ENCODE data around the gene ANP32A.

ANP32A gene

DNA sequence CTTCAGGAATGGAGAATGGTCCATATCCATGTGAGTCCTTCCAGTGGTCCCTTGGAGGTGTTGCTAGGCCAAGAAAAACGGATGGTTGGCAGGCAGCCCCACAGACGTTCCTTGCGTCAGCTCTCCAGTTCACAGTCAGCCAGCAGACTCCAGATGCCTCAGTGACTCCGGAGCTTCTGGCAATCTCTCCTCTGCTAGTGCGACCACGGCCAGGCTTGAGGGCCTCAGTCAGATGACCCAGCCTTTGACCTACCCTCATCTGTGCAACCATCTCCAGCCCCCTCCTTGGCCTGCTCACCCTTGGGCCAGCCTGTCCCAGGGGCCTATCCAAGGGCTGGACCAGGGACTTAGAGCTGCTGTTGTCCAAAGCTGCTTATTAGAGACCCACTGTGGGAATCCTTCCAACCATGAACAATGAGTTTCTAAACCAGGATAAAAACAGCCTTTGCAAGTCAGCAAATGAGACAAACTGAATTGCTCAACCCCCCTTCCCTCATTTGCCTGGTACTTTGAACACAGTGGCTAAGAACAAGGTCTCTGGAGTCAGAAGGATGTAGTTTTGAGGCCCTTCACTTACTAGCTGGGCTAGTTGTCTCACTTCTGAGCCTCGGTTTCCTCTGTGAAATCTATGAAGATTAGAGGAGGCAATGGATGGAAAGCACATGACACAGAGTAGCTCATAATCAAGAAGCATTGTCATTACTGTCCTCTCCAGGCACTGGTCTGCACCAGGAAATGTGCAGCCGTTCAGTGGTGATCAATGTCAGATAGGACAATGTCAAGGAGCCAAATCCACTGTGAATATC lies 44.8 kb downstream of the ANP32A start:
- Histone ChIP-seq H3K9ac (ENCODE audit: low read length in 5 of 5) (no peak overlapping the region), H3K4me3 (ENCODE audit: low read depth in 1 of 5, low read length in 5 of 5) (peak overlapping the region in 1 of 5 donors; percentile 16), H3K36me3 (ENCODE audit: control insufficient read depth in 5 of 5, insufficient read depth in 5 of 5, low read length in 5 of 5) (peaks cover 0 to 27% (median 22%) of the 10 kb centered on the region in 5 donors), H3K9me3 (ENCODE audit: control insufficient read depth in 5 of 5, low read length in 5 of 5) (peaks cover 0 to 2% (median 0%) of the 10 kb centered on the region in 5 donors), H3K4me1 (ENCODE audit: control insufficient read depth in 5 of 5, insufficient read depth in 5 of 5, low read length in 5 of 5) (peaks cover 7 to 29% (median 18%) of the 10 kb centered on the region in 5 donors), H3K27ac (ENCODE audit: low read depth, low read length) (peak overlapping the region; percentile 59), H3K27me3 (ENCODE audit: control insufficient read depth in 5 of 5, insufficient read depth in 4 of 5, low read length in 5 of 5) (no peaks in the 10 kb centered on the region)

DNA sequence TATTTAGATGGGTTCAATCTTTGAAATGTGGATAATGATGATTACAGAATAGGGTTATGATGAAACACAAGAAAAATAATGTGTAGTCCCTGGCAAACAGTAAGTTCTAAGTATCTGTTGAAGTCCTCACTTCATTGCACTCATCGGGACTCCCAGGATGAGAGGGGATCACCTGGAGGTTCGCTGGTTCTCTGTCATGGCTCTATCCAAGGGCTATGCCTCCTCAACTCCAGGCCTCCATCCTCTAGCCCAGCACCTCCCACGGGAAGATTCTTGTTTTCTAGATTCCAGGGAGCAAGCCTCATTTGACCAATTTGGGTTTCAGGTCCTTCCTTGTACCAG lies 45.5 kb downstream of the ANP32A start:
- no peaks in the 10 kb centered on the region for H3K27me3 ChIP-seq (ENCODE audit: control insufficient read depth in 5 of 5, insufficient read depth in 4 of 5, low read length in 5 of 5)
- no peak overlapping the region for H3K4me3 ChIP-seq (ENCODE audit: low read depth in 1 of 5, low read length in 5 of 5)
- peaks cover 7 to 29% (median 18%) of the 10 kb centered on the region in 5 donors for H3K4me1 ChIP-seq (ENCODE audit: control insufficient read depth in 5 of 5, insufficient read depth in 5 of 5, low read length in 5 of 5)
- peaks cover 0 to 21% (median 17%) of the 10 kb centered on the region in 5 donors for H3K36me3 ChIP-seq (ENCODE audit: control insufficient read depth in 5 of 5, insufficient read depth in 5 of 5, low read length in 5 of 5)
- H3K9ac ChIP-seq (ENCODE audit: low read length in 5 of 5) = no peak overlapping the region
- peak overlapping the region; percentile 59 for H3K27ac ChIP-seq (ENCODE audit: low read depth, low read length)
- peaks cover 0 to 2% (median 0%) of the 10 kb centered on the region in 5 donors for H3K9me3 ChIP-seq (ENCODE audit: control insufficient read depth in 5 of 5, low read length in 5 of 5)

DNA sequence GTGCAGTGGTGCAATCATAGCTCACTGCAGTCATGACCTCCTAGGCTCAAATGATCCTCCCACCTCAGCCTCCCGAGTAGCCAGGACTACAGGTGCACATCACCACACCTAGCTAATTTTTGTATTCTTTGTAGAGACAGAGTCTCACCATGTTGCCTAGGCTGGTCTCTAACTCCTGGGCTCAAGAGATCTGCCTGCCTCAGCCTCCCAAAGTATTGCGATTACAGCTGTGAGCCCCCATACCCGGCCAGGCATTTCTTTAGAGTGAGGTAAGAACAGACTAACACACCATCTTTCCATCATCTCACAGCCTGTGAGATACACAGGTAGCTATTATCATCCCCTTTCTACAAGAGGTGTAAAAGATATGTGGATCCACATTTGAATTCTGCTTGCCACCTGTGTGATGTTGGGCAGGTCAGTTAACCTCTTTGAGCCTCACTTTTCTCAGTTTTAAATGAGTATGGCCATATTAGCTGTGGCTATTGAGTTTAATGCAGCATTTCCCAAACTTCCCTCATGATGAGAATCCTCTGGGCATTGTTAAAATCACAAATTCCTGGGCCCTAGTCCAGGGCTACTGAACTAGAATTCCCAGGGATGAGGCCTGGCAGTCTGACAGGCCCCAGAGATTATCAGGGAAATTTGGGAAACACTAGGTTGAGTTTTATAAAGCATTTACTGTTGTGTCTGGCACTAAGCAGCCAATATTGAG lies 46.0 kb downstream of the ANP32A start:
- H3K27me3 ChIP-seq (ENCODE audit: control insufficient read depth in 5 of 5, insufficient read depth in 4 of 5, low read length in 5 of 5) = no peaks in the 10 kb centered on the region
- no peak overlapping the region for H3K4me3 ChIP-seq (ENCODE audit: low read depth in 1 of 5, low read length in 5 of 5)
- peaks cover 0 to 2% (median 0%) of the 10 kb centered on the region in 5 donors for H3K9me3 ChIP-seq (ENCODE audit: control insufficient read depth in 5 of 5, low read length in 5 of 5)
- H3K27ac ChIP-seq (ENCODE audit: low read depth, low read length) = peak overlapping the region; percentile 59
- peaks cover 0 to 18% (median 14%) of the 10 kb centered on the region in 5 donors for H3K36me3 ChIP-seq (ENCODE audit: control insufficient read depth in 5 of 5, insufficient read depth in 5 of 5, low read length in 5 of 5)
- H3K4me1 ChIP-seq (ENCODE audit: control insufficient read depth in 5 of 5, insufficient read depth in 5 of 5, low read length in 5 of 5) = peaks cover 7 to 29% (median 18%) of the 10 kb centered on the region in 5 donors
- no peak overlapping the region for H3K9ac ChIP-seq (ENCODE audit: low read length in 5 of 5)

DNA sequence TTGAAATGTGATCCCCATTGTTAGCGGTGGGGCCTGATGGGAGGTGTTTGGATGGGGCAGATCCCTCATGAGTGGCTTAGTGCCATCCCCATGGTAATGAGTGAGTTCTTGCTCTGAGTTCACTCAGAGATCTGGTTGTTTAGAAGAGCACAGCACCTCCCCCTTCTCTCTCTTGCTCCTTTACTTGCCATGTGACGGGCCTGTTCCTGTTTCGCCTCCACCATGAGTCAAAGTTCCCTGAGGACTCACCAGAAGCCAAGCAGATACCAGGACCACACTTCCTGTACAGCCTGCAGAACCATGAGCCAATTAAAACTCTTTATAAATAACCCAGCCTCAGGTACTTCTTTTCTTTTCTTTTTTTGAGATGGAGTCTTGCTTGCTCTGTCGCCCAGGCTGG lies 46.6 kb downstream of the ANP32A start:
- H3K27ac ChIP-seq (ENCODE audit: low read depth, low read length) = no peak overlapping the region
- no peaks in the 10 kb centered on the region for H3K27me3 ChIP-seq (ENCODE audit: control insufficient read depth in 5 of 5, insufficient read depth in 4 of 5, low read length in 5 of 5)
- H3K9ac ChIP-seq (ENCODE audit: low read length in 5 of 5) = no peak overlapping the region
- no peak overlapping the region for H3K4me3 ChIP-seq (ENCODE audit: low read depth in 1 of 5, low read length in 5 of 5)
- peaks cover 7 to 29% (median 18%) of the 10 kb centered on the region in 5 donors for H3K4me1 ChIP-seq (ENCODE audit: control insufficient read depth in 5 of 5, insufficient read depth in 5 of 5, low read length in 5 of 5)
- H3K36me3 ChIP-seq (ENCODE audit: control insufficient read depth in 5 of 5, insufficient read depth in 5 of 5, low read length in 5 of 5) = peaks cover 0 to 12% (median 9%) of the 10 kb centered on the region in 5 donors
- H3K9me3 ChIP-seq (ENCODE audit: control insufficient read depth in 5 of 5, low read length in 5 of 5) = peaks cover 0 to 2% (median 0%) of the 10 kb centered on the region in 5 donors

DNA sequence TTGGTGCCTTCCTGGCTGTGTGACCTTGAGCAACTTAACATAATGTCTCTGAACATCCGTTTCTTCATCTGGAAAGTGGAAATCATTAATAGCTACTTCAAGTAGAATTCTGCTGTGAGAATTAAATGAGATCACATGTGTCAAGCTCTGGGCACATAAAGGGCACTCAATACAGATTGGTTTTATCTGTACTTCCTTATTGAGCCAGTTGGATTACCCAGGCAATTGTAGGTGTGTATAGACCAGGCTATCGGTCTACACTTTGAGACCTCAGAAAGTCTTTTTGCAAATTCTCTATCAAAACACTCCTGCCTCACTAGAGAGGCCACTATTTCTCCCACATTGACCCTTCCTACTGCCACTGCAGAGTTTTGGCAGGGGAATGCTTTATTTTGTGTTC lies 47.7 kb downstream of the ANP32A start:
- Histone ChIP-seq H3K27me3 (ENCODE audit: control insufficient read depth in 5 of 5, insufficient read depth in 4 of 5, low read length in 5 of 5) (no peaks in the 10 kb centered on the region), H3K9me3 (ENCODE audit: control insufficient read depth in 5 of 5, low read length in 5 of 5) (peaks cover 0 to 2% (median 0%) of the 10 kb centered on the region in 5 donors), H3K9ac (ENCODE audit: low read length in 5 of 5) (no peak overlapping the region), H3K4me3 (ENCODE audit: low read depth in 1 of 5, low read length in 5 of 5) (no peak overlapping the region), H3K4me1 (ENCODE audit: control insufficient read depth in 5 of 5, insufficient read depth in 5 of 5, low read length in 5 of 5) (peaks cover 7 to 29% (median 18%) of the 10 kb centered on the region in 5 donors), H3K36me3 (ENCODE audit: control insufficient read depth in 5 of 5, insufficient read depth in 5 of 5, low read length in 5 of 5) (peaks cover 0 to 5% (median 4%) of the 10 kb centered on the region in 5 donors), H3K27ac (ENCODE audit: low read depth, low read length) (no peak overlapping the region)

DNA sequence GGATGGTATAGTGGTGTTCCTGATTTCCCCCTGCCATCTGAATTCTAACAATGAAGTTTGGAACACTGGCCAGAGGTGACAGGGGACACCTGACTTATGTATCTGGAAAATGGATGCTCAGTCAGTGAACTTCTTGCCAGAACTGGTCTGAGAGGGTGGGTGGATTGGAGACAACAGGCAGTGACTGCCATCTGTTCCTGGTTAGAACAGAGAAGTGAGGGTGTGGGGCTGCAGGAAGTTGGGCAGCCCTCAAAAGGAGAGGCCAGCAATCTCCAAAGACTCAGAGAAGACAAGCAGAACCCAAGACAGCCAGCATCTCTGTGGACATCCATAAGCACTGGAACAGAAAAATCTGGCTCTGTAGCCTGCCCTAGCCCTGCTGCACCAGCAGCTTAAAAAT lies 50.5 kb downstream of the ANP32A start:
- no peak overlapping the region for H3K9ac ChIP-seq (ENCODE audit: low read length in 5 of 5)
- no peak overlapping the region for H3K4me3 ChIP-seq (ENCODE audit: low read depth in 1 of 5, low read length in 5 of 5)
- H3K36me3 ChIP-seq (ENCODE audit: control insufficient read depth in 5 of 5, insufficient read depth in 5 of 5, low read length in 5 of 5) = no peaks in the 10 kb centered on the region
- H3K4me1 ChIP-seq (ENCODE audit: control insufficient read depth in 5 of 5, insufficient read depth in 5 of 5, low read length in 5 of 5) = peaks cover 1 to 13% (median 6%) of the 10 kb centered on the region in 5 donors
- no peak overlapping the region for H3K27ac ChIP-seq (ENCODE audit: low read depth, low read length)
- peaks cover 0 to 2% (median 0%) of the 10 kb centered on the region in 5 donors for H3K9me3 ChIP-seq (ENCODE audit: control insufficient read depth in 5 of 5, low read length in 5 of 5)
- no peaks in the 10 kb centered on the region for H3K27me3 ChIP-seq (ENCODE audit: control insufficient read depth in 5 of 5, insufficient read depth in 4 of 5, low read length in 5 of 5)

DNA sequence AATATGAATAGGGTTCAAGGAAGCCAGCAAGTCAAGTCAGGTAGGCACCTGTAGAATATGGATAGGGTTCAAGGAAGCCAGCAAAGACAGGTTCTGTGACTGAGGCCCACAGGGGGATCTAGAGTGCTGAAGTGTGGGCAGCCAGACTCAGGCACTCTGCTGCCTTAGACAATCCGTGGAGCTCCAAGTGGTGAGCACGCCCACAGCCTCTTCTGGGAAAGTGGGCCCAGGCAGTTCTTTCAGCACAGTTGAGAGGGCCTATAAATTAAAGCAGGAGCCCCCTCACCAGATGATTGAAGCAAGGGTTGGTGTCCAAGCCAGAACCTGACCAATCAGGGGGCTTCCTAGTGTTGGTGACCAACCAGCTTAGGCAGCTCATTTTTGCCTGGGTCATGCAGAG lies 51.0 kb downstream of the ANP32A start:
- Histone ChIP-seq H3K27me3 (ENCODE audit: control insufficient read depth in 5 of 5, insufficient read depth in 4 of 5, low read length in 5 of 5) (no peaks in the 10 kb centered on the region), H3K27ac (ENCODE audit: low read depth, low read length) (no peak overlapping the region), H3K4me3 (ENCODE audit: low read depth in 1 of 5, low read length in 5 of 5) (no peak overlapping the region), H3K9ac (ENCODE audit: low read length in 5 of 5) (no peak overlapping the region), H3K4me1 (ENCODE audit: control insufficient read depth in 5 of 5, insufficient read depth in 5 of 5, low read length in 5 of 5) (peaks cover 0 to 9% (median 1%) of the 10 kb centered on the region in 5 donors), H3K36me3 (ENCODE audit: control insufficient read depth in 5 of 5, insufficient read depth in 5 of 5, low read length in 5 of 5) (no peaks in the 10 kb centered on the region), H3K9me3 (ENCODE audit: control insufficient read depth in 5 of 5, low read length in 5 of 5) (peaks cover 0 to 2% (median 0%) of the 10 kb centered on the region in 5 donors)

DNA sequence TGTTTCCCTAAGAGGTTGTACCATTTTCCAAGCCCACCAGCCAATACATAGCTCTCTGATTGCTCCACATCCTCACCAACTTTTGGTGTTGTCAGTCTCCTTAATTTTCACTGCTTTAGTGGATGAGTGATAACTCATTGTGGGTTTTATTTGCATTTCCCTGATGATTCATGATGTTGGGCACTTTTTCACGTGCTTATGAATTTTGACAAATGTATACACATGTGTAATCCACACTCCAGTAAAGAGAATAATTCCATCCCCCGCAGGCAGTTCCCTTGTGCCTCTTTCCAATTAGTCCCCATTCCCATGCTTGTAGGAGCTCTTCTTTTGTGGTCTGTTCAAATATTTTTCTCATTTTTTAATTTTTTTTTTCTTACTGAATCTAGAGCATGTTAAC lies 52.4 kb downstream of the ANP32A start:
- Histone ChIP-seq H3K9me3 (ENCODE audit: control insufficient read depth in 5 of 5, low read length in 5 of 5) (no peaks in the 10 kb centered on the region), H3K4me1 (ENCODE audit: control insufficient read depth in 5 of 5, insufficient read depth in 5 of 5, low read length in 5 of 5) (peaks cover 0 to 8% (median 0%) of the 10 kb centered on the region in 5 donors), H3K36me3 (ENCODE audit: control insufficient read depth in 5 of 5, insufficient read depth in 5 of 5, low read length in 5 of 5) (no peaks in the 10 kb centered on the region), H3K4me3 (ENCODE audit: low read depth in 1 of 5, low read length in 5 of 5) (no peak overlapping the region), H3K9ac (ENCODE audit: low read length in 5 of 5) (no peak overlapping the region), H3K27ac (ENCODE audit: low read depth, low read length) (no peak overlapping the region), H3K27me3 (ENCODE audit: control insufficient read depth in 5 of 5, insufficient read depth in 4 of 5, low read length in 5 of 5) (no peaks in the 10 kb centered on the region)

DNA sequence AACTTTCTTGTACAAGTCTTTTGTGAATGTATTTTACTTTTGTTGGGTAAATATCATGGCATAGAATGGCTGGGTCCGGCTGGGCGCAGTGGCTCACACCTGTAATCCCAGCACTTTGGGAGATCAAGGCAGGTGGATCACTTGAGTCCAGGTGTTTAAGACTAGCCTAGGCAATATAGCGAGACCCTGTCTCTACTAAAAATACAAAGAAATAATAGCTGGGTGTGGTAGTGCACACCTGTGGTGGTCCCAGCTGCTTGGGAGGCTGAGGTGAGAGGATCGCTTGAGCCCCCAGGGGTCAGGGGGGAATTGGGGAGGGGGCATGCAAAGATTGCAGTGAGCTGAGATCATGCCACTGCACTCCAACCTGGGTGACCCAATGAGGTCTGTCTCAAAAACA lies 52.9 kb downstream of the ANP32A start:
- Histone ChIP-seq H3K27me3 (ENCODE audit: control insufficient read depth in 5 of 5, insufficient read depth in 4 of 5, low read length in 5 of 5) (no peaks in the 10 kb centered on the region), H3K27ac (ENCODE audit: low read depth, low read length) (no peak overlapping the region), H3K36me3 (ENCODE audit: control insufficient read depth in 5 of 5, insufficient read depth in 5 of 5, low read length in 5 of 5) (no peaks in the 10 kb centered on the region), H3K4me1 (ENCODE audit: control insufficient read depth in 5 of 5, insufficient read depth in 5 of 5, low read length in 5 of 5) (peaks cover 0 to 4% (median 0%) of the 10 kb centered on the region in 5 donors), H3K4me3 (ENCODE audit: low read depth in 1 of 5, low read length in 5 of 5) (no peak overlapping the region), H3K9me3 (ENCODE audit: control insufficient read depth in 5 of 5, low read length in 5 of 5) (no peaks in the 10 kb centered on the region), H3K9ac (ENCODE audit: low read length in 5 of 5) (no peak overlapping the region)

Data from subcutaneous abdominal adipose tissue (tissue), 5 donors.